ENCODE data around the gene CYP21A2.
"Not testable (repeated sequence)": the region's sequence is repeated elsewhere in the genome, so short reads cannot be mapped to it uniquely, and the experiment has no call there.

Gene CYP21A2

DNA sequence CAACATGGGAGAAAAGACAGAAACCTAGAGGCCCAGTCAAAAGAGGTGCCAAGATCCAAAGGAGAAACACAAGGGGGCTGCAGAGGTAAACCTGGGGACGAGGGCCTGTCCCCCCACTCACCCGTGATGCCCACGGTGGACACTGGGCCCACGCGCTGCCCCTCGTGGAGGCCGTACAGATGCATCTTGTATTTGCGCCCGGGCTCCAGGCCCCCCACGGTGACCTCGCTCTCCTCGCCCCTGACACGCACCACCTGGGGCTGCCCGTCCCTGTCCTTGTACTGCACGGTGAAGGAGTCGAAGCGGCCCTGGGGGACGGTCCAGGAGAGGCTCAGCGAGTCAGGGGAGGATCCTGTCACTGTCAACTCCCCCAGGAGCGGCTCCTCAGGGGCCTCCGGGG lies 10.9 kb downstream of the CYP21A2 start:
- not testable (repeated sequence) for FAIRE-seq; DNase-seq (ENCODE audit: extremely low spot score, insufficient read length, low read depth)

DNA sequence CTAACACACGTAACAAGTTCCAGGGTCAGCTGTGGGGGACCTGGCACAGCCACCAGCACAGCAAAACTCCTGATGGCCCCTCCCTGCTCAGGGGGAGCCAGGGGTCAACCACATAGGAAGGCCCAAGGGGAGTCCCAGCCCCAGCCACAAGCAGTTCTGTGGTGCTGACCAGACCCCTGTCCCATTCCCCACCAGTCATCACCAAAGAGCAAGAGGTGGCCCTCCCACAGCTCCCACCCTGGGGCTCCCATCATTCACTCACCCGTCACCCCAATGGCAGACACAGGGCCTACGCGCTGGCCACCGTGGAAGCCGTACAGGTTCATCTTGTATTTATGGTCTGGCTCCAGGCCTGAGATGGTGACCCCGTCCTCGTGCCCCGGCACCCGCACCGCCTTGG lies 11.5 kb downstream of the CYP21A2 start:
- FAIRE-seq; DNase-seq (ENCODE audit: extremely low spot score, insufficient read length, low read depth): not testable (repeated sequence)

DNA sequence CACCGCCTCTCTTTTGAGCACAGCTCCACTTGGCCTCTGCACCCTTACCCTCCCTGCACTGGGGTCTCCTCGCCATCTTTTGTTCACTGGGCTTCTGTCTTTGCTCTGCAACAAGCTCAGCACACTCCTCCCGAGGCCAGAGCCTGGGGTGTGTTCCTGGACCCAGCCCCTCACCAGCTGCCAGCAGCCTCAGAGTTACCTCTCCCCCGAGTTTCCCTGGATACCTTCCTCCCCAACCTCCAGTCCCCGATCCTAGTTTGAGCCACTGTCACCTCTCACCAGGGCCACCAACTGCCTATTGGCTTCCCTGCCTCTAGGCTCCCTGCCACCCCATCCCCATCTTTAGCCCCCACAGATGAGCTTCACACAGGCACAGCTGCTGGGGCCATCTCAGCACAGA lies 12.3 kb downstream of the CYP21A2 start:
- FAIRE-seq, result no peak

DNA sequence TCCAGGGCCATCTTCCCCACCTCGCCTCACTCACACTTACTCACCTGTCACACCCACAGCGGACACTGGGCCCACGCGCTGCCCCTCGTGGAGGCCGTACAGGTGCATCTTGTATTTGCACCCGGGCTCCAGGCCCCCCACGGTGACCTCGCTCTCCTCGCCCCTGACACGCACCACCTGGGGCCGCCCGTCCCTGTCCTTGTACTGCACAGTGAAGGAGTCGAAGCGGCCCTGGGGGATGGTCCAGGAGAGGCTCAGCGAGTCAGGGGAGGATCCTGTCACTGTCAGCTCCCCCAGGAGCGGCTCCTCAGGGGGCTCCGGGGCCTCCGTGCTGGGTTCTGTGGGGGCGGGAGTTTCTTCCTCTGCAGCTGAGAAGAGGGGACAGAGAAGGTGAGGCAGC lies 14.4 kb downstream of the CYP21A2 start:
- FAIRE-seq; DNase-seq (ENCODE audit: extremely low spot score, insufficient read length, low read depth): not testable (repeated sequence)

More for the DNA sequence above, 12.3 kb downstream of the CYP21A2 start:
- no peak for DNase-seq (ENCODE audit: extremely low spot score, insufficient read length, low read depth)

DNA sequence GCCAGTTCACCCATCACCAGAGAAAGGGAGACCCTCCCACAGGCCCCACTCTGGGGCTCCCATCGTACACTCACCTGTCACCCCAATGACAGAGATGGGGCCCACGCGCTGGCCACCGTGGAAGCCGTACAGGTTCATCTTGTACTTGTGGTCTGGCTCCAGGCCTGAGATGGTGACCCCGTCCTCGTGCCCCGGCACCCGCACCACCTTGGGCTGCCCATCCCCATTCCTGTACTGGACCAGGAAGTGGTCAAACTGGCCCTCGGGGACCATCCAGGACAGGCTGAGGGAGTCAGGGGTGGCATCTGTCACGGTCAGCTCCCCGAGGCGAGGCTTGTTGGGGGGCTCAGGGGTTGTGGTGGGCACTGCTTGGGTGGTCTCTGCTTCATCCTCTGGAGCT lies 15.1 kb downstream of the CYP21A2 start:
- FAIRE-seq; DNase-seq (ENCODE audit: extremely low spot score, insufficient read length, low read depth): not testable (repeated sequence)

DNA sequence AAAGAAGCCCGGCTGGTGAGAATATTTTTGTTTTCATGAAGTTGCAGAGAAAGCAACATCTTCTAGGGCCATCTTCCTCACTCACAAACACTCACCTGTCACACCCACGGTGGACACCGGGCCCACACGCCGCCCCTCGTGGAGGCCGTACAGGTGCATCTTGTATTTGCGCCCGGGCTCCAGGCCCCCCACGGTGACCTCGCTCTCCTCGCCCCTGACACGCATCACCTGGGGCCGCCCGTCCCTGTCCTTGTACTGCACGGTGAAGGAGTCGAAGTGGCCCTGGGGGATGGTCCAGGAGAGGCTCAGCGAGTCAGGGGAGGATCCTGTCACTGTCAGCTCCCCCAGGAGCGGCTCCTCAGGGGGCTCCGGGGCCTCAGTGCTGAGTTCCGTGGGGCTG lies 17.5 kb downstream of the CYP21A2 start:
- FAIRE-seq; DNase-seq (ENCODE audit: extremely low spot score, insufficient read length, low read depth): not testable (repeated sequence)

DNA sequence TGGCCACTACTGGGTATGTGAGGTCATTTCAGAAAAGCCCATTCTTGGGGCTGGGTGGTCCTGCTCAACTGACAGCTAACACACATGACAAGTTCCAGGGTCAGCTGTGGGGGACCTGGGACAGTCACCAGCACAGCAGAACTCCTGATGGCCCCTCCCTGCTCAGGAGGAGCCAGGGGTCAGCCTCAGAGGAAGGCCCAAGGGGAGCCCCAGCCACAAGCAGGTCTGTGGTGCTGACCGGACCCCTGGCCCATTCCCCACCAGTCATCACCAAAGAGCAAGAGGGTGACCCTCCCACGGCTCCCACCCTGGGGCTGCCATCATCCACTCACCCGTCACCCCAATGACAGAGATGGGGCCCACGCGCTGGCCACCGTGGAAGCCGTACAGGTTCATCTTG lies 18.0 kb downstream of the CYP21A2 start:
- no peak for DNase-seq (ENCODE audit: extremely low spot score, insufficient read length, low read depth)
- no peak for FAIRE-seq

DNA sequence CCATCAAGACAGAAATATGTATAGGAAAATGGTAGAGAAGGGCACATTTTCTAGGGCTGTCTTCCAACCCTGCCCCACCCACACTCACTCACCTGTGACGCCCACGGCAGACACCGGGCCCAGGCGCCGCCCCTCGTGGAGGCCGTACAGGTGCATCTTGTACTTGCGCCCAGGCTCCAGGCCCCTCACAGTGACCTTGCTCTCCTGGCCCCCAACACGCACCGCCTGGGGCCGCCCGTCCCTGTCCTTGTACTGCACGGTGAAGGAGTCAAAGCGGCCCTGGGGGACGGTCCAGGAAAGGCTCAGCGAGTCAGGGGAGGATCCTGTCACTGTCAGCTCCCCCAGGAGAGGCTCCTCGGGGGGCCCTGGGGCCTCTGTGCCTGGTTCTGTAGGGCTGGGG lies 19.8 kb downstream of the CYP21A2 start:
- FAIRE-seq (no peak), DNase-seq (ENCODE audit: extremely low spot score, insufficient read length, low read depth) (no peak)

DNA sequence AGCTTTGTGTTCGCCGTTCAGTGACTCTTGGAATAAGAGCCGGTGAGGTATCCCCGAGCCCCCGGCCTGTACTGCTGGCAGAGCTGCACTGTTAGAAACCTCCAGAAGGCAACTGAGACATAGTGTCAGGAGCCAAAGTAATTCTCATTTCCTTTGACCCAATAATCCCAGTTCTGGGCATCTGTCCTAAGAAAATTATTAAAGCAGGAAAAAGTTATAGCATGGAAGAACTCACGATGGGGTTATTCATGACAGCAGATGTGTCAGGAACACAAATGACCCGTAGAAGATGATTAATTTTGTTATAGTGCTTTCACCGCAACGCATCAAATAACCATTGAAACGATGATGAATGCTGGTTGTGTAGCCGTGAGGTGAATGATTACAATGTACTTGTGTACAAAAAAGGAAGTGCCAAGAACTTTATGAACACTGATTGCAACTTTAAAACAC lies 20.3 kb downstream of the CYP21A2 start:
- FAIRE-seq, result no peak
- no peak for DNase-seq (ENCODE audit: extremely low spot score, insufficient read length, low read depth)

DNA sequence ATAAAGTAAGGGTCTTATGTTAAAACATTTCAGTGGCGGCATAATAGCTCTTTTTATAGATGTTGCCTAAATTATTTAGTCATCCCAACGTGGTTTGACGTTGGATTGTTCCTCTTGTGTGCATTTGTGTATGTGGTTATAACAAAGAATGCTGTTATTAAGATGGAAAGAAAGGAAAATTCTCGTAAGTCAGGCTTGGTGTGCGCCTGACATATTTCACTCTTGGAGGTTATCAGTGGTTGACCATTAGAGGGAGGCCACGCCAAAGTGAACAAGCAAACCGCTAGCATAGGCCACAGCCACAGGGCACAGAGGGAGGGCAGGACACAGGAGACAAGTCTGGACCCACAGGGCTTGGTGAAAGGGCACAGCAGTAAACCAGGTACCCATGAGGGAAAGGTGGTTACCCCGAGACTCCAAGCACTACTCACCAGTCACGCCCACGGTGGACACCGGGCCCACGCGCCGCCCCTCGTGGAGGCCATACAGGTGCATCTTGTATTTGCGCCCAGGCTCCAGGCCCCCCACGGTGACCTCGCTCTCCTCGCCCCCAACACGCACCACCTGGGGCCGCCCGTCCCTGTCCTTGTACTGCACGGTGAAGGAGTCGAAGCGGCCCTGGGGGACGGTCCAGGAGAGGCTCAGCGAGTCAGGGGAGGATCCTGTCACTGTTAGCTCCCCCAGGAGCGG lies 22.9 kb downstream of the CYP21A2 start:
- FAIRE-seq (no peak), DNase-seq (ENCODE audit: extremely low spot score, insufficient read length, low read depth) (no peak)

DNA sequence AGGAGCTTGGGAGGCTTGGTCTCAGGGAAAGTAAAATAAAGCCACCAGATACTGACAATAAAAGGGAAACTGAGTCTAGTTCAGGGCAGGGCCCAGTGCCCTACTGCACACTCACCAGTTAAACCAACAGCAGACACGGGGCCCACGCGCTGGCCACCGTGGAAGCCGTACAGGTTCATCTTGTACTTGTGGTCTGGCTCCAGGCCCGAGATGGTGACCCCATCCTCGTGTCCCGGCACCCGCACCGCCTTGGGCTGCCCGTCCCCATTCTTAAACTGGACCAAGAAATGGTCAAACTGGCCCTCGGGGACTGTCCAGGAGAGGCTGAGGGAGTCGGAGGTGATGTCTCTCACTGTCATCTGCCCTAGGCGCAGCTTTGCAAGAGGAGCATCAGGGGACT lies 26.5 kb downstream of the CYP21A2 start:
- FAIRE-seq (no peak), DNase-seq (ENCODE audit: extremely low spot score, insufficient read length, low read depth) (no peak)

DNA sequence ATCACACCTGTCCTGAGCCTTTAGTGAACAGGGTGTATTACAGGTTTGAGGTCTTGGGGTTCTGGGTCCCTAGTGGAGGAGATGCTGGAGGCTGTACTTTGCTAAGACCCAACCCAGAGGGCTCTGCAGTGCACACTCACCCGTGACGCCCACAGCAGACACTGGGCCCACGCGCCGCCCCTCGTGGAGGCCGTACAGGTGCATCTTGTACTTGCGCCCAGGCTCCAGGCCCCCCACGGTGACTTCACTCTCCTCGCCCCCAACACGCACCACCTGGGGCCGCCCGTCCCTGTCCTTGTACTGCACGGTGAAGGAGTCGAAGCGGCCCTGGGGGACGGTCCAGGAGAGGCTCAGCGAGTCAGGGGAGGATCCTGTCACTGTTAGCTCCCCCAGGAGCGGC lies 29.3 kb downstream of the CYP21A2 start:
- not testable (repeated sequence) for DNase-seq (ENCODE audit: extremely low spot score, insufficient read length, low read depth); FAIRE-seq

DNA sequence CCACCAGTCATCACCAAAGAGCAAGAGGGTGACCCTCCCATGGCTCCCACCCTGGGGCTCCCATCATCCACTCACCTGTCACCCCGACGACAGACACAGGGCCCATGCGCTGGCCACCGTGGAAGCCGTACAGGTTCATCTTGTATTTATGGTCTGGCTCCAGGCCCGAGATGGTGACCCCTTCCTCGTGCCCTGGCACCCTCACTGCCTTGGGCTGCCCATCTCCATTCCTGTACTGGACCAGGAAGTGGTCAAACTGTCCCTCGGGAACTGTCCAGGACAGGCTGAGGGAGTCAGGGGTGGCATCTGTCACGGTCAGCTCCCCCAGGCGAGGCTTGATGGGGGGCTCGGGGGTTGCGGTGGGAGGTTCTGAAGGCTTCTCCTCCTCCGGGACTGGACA lies 30.1 kb downstream of the CYP21A2 start:
- DNase-seq (ENCODE audit: extremely low spot score, insufficient read length, low read depth); FAIRE-seq: not testable (repeated sequence)

DNA sequence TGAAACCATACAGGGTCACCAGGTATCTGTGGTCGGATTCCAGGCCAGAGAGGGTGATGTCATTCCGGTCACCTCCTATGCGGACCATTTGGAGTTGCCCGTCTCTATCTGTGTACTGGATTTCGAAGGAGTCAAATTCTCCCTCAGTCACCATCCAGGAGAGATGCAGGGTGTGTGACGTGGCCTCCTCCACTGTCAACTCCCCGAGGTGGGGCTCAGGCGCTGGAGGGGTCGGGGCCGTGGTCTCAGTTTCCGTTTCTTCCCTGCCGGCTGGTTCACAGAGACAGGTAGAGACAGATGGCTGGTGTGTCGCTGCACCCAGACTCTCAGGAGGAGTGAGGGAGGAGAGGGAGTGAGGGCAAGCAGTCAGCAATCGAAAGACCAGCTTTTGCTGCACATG lies 30.7 kb downstream of the CYP21A2 start:
- FAIRE-seq, result no peak
- DNase-seq (ENCODE audit: extremely low spot score, insufficient read length, low read depth), result no peak

DNA sequence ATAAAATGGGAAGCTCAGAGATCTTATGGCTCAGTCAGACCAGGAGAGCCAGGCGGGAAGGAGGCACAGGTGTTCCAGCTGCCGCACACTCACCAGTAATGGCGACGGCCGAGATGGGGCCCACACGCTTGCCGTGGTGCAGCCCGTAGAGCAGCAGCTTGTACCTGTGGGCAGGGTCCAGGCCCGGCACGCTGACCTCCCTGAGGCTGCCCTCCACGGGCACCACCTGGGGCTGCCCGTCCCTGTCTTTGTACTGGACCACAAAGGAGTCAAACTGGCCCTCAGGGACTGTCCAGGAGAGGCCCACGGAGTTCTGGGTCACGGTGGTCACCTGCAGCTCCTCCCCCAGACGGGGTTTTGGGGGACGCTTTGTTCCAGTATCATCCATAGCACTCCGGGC lies 31.2 kb downstream of the CYP21A2 start:
- FAIRE-seq, result no peak
- no peak for DNase-seq (ENCODE audit: extremely low spot score, insufficient read length, low read depth)

DNA sequence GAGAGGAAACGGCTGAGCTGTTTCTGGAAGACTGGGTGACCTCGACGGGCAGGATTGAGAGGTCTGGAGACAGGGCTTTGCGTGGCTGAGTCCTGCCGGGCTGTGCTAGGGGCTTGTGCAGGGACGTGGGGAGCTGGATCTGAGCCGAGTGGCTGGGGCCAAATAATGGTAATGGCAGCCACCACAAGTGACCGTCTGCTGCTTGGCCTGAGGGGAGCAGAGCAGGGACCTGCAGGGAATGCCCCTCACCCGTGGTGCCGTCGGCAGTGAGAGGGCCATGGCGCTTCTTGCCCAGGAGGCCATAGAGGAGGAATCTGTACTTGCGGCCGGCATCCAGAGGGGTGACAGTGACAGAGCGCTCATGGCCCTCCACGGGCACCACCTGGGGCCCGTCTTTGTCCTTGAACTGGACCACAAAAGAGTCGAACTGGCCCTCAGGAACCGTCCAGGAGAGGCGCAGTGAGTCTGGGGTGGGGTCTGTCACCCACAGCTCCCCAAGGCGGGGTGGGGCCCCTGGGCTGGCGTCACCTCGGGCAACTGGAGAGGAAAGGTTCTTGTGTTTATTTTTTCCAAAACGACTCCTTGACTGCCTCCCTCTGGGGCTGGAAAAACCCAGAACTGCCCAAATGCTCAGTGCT lies 31.8 kb downstream of the CYP21A2 start:
- FAIRE-seq (no peak), DNase-seq (ENCODE audit: extremely low spot score, insufficient read length, low read depth) (no peak)

DNA sequence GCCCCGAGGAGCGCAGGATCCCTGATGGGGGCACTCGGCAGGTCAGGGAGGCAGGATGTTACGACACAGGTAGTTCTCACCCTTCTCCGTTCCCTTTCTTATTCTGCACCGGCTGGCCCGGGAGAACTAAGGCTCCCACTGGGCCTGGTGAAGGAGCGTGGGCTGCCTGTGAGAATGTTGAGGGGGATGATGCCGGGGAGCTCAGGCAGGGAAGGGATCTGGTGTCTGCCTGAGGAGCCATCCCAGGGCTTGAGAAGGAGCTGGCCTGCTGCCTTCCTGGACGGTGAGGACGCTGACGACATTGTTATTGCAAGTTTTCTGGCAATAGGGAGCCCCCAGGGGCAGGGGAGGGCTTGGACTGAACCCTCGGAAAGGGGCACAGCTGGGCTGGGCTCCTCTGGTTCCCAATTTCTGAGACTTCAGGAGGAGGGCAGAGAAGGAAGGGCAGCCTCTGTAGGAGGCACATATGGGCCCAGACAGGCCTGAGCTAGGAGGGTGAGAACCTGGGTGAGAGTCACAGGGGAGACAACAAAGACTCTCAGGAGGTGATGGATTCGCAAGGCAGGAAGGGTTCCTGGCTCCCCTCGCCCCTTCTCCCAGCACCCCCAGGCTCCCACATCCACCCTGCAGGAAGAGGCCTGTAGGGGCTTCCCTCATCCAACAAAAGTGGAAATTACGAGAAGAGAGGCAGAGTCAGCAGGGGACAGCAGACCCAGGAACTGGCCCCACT lies 32.8 kb downstream of the CYP21A2 start:
- FAIRE-seq, result no peak

DNA sequence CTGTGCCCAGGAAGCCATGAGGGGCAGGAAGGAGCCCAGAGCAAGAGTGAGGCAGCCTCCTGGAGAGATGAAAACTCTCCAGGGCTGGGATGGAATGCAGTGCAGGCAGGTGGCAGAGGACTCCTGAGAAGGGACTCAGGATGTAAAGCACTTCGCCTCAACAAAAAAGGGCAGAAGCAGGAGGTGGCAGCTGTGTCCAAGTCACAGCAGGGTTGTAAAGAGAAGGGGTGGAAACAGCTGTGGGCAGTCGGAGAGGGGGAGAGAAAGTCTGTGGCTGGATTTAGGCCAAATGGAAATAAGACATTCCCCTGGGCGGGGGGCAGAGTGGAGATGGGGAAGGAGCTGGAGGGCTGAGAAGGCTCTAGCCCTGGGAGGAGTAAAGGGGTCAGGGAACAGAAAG lies 34.9 kb downstream of the CYP21A2 start:
- FAIRE-seq (no peak), DNase-seq (ENCODE audit: extremely low spot score, insufficient read length, low read depth) (no peak)

More for the DNA sequence above, 32.8 kb downstream of the CYP21A2 start:
- DNase-seq (ENCODE audit: extremely low spot score, insufficient read length, low read depth), result no peak

DNA sequence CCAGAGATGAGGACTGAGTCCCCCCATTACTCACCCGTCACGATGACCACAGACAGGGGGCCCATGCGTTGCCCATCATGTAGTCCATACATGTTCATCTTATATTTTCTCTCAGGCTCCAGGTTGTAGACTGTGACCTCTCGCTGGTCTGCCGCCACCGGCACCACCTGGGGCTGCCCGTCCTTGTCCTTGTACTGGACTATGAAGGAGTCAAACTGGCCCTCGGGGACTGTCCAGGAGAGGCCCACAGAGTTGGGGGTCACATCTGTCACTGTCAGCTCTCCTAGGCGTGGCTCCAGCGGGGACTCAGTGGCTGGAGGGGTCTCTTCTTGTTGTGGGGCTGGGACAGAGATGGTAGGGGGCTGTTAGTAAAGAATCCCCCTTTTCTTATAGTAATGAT lies 35.4 kb downstream of the CYP21A2 start:
- DNase-seq (ENCODE audit: extremely low spot score, insufficient read length, low read depth), result no peak
- FAIRE-seq, result no peak

DNA sequence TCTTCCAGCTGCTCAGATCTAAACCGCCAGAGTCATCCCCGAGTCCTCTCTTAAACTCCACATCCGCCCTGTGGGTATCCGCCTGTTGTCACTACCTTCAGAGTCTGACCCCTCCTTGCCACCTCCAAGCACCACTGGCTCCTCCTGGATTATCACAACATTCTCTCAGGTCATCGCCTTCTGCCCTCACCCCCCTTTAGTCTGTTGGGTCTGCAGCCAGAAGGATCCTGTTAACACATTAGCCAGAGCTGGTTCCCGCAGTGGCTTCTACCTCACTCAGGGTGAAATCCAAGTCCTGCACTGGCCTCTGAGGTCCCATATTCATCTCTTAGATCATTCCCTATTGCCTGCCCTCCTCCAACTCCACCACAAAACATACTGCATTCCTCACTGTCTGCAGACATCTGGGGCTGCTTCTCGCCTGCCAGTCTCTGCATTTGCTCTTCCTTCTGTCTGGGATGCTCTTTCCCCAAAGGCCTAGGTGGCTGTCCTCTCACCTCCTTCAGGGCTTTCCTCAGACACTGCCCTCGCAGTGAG lies 36.8 kb downstream of the CYP21A2 start:
- FAIRE-seq, result no peak
- no peak for DNase-seq (ENCODE audit: extremely low spot score, insufficient read length, low read depth)

DNA sequence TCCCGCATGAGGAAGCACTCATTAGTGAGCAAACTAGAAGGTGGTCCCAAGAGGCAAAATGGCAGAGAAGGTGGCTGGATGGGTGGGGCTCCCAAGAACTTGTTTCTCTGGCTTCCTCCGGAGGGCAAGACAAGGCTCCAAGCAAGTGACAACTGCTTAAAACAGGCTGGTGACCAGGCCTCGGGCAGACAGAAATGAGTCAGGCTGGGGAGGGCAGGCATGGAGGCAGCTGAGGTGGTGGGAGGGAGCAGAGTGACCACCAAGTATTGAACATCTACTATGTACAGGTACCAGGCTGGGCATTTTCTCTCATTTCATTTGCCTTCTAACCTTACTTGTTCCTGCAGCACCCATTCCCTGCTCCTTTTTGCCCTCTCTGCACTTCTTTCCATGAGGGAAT lies 37.6 kb downstream of the CYP21A2 start:
- DNase-seq (ENCODE audit: extremely low spot score, insufficient read length, low read depth), result no peak
- FAIRE-seq, result no peak
